Measurements from ENCODE around the gene TMF1.
A peak's percentile ranks its signal among the peaks of the same experiment; 100 is the strongest.

Gene TMF1

GRCh38 chr3:69052472-69052898 lies 352 bp upstream of the TMF1 start:
- Mint-ChIP-seq H3K27me3 (no peaks in the 10 kb centered on the region), H3K4me1 (peaks cover 30% of the 10 kb centered on the region), H3K4me3 (peak overlapping the region; percentile 98), H3K9me3 (no peaks in the 10 kb centered on the region), H3K36me3 (peaks cover 15% of the 10 kb centered on the region), H3K27ac (peak overlapping the region; percentile 98)
- no peak for ATAC-seq

- no peak overlapping the region for H3K27ac Mint-ChIP-seq
- no peak overlapping the region for H3K4me3 Mint-ChIP-seq
- H3K36me3 Mint-ChIP-seq, result peaks cover 20% of the 10 kb centered on the region
- H3K27me3 Mint-ChIP-seq, result no peaks in the 10 kb centered on the region
- H3K4me1 Mint-ChIP-seq, result peaks cover 34% of the 10 kb centered on the region
- H3K9me3 Mint-ChIP-seq, result no peaks in the 10 kb centered on the region
- no peak for ATAC-seq
Measured at GRCh38 chr3:69048990-69049389, 3.1 kb downstream of the TMF1 start.

DNA sequence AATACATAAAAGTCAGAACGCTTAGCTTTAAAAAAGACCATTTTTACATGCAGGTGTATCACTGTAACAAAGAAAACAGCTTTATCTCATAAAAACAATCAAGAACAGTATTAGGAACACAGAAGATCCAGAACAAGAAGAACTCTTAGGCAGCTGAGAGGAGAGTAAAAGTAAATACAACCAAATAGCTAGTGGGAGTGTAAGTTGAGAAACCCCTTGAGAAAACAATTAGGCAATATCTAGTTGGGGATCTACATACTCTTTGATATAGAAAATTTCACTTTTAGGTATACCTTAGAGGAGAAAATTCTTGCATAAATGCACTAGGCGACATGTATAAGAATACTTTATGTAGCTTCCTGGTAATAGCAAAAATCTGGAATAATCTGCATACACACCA lies 7.5 kb downstream of the TMF1 start:
- H3K36me3 Mint-ChIP-seq, result peaks cover 43% of the 10 kb centered on the region
- no peaks in the 10 kb centered on the region for H3K9me3 Mint-ChIP-seq
- H3K27me3 Mint-ChIP-seq, result no peaks in the 10 kb centered on the region
- H3K27ac Mint-ChIP-seq, result no peak overlapping the region
- H3K4me3 Mint-ChIP-seq, result no peak overlapping the region
- no peak for ATAC-seq
- H3K4me1 Mint-ChIP-seq, result peaks cover 17% of the 10 kb centered on the region

GRCh38 chr3:69033470-69033869 lies 18.7 kb downstream of the TMF1 start:
- Mint-ChIP-seq H3K4me1 (no peaks in the 10 kb centered on the region), H3K27me3 (no peaks in the 10 kb centered on the region), H3K27ac (no peak overlapping the region), H3K4me3 (no peak overlapping the region), H3K36me3 (peaks cover 48% of the 10 kb centered on the region), H3K9me3 (no peaks in the 10 kb centered on the region)
- no peak for ATAC-seq

- no peak overlapping the region for H3K4me3 Mint-ChIP-seq
- no peaks in the 10 kb centered on the region for H3K4me1 Mint-ChIP-seq
- H3K27me3 Mint-ChIP-seq, result no peaks in the 10 kb centered on the region
- peaks cover 46% of the 10 kb centered on the region for H3K36me3 Mint-ChIP-seq
- H3K27ac Mint-ChIP-seq, result no peak overlapping the region
- ATAC-seq, result no peak
- H3K9me3 Mint-ChIP-seq, result no peaks in the 10 kb centered on the region
Measured at GRCh38 chr3:69032737-69033136, 19.4 kb downstream of the TMF1 start.

GRCh38 chr3:69032142-69032541 lies 20.0 kb downstream of the TMF1 start:
- Mint-ChIP-seq H3K4me3 (no peak overlapping the region), H3K27ac (no peak overlapping the region), H3K36me3 (peaks cover 41% of the 10 kb centered on the region), H3K4me1 (no peaks in the 10 kb centered on the region), H3K27me3 (no peaks in the 10 kb centered on the region), H3K9me3 (no peaks in the 10 kb centered on the region)
- no peak for ATAC-seq

GRCh38 chr3:69031635-69032034 lies 20.5 kb downstream of the TMF1 start:
- no peak overlapping the region for H3K27ac Mint-ChIP-seq
- no peaks in the 10 kb centered on the region for H3K9me3 Mint-ChIP-seq
- no peaks in the 10 kb centered on the region for H3K27me3 Mint-ChIP-seq
- H3K36me3 Mint-ChIP-seq, result peaks cover 41% of the 10 kb centered on the region
- H3K4me1 Mint-ChIP-seq, result no peaks in the 10 kb centered on the region
- no peak overlapping the region for H3K4me3 Mint-ChIP-seq
- ATAC-seq, result no peak

DNA sequence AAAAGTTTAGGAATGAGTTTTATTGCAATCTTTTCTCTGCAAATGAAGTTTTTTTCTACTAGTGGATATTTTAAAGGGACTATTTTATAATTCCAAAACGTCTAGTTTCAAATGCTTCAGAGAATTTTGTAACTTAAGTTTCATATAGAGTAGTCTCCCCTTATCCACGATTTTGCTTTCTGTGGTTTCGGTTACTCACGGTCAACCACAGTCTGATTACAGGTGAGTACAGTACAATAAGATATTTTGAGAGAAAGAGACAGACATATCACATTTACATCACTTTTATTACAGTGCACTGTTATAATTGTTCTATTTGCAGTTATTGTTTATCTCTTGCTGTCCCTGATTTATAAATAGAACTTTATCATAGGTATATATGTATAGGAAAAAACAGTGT lies 31.3 kb downstream of the TMF1 start:
- no peak overlapping the region for H3K27ac Mint-ChIP-seq
- no peak overlapping the region for H3K4me3 Mint-ChIP-seq
- no peaks in the 10 kb centered on the region for H3K9me3 Mint-ChIP-seq
- H3K4me1 Mint-ChIP-seq, result no peaks in the 10 kb centered on the region
- H3K36me3 Mint-ChIP-seq, result peaks cover 18% of the 10 kb centered on the region
- H3K27me3 Mint-ChIP-seq, result no peaks in the 10 kb centered on the region
- no peak for ATAC-seq

GRCh38 chr3:69020424-69020823 lies 31.7 kb downstream of the TMF1 start:
- ATAC-seq, result no peak
- H3K36me3 Mint-ChIP-seq, result peaks cover 14% of the 10 kb centered on the region
- no peaks in the 10 kb centered on the region for H3K4me1 Mint-ChIP-seq
- no peak overlapping the region for H3K4me3 Mint-ChIP-seq
- no peaks in the 10 kb centered on the region for H3K27me3 Mint-ChIP-seq
- no peaks in the 10 kb centered on the region for H3K9me3 Mint-ChIP-seq
- no peak overlapping the region for H3K27ac Mint-ChIP-seq

GRCh38 chr3:69016901-69017300 lies 35.2 kb downstream of the TMF1 start:
- Mint-ChIP-seq H3K27ac (no peak overlapping the region), H3K36me3 (peaks cover 5% of the 10 kb centered on the region), H3K4me3 (no peak overlapping the region), H3K4me1 (peaks cover 5% of the 10 kb centered on the region), H3K27me3 (no peaks in the 10 kb centered on the region), H3K9me3 (no peaks in the 10 kb centered on the region)
- ATAC-seq, result no peak

DNA sequence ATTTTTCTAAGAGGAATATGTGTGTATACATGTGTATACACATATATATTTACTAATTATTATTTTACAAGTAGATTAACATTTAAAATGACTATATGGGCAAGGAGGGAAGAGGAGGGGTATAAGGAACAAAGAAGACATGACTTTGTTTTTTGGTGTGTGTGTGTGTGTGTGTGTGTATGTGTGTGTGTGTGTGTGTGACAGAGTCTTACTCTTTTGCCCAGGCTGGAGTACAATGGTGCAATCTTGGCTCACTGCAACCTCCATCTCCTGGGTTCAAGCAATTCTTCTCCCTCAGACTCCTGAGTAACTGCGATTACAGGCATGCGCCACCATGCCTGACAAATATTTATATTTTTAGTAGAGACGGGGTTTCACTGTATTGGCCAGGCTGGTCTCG lies 36.0 kb downstream of the TMF1 start:
- H3K36me3 Mint-ChIP-seq, result peaks cover 5% of the 10 kb centered on the region
- no peak overlapping the region for H3K4me3 Mint-ChIP-seq
- ATAC-seq, result no peak
- no peaks in the 10 kb centered on the region for H3K27me3 Mint-ChIP-seq
- no peaks in the 10 kb centered on the region for H3K9me3 Mint-ChIP-seq
- H3K27ac Mint-ChIP-seq, result no peak overlapping the region
- H3K4me1 Mint-ChIP-seq, result peaks cover 5% of the 10 kb centered on the region

DNA sequence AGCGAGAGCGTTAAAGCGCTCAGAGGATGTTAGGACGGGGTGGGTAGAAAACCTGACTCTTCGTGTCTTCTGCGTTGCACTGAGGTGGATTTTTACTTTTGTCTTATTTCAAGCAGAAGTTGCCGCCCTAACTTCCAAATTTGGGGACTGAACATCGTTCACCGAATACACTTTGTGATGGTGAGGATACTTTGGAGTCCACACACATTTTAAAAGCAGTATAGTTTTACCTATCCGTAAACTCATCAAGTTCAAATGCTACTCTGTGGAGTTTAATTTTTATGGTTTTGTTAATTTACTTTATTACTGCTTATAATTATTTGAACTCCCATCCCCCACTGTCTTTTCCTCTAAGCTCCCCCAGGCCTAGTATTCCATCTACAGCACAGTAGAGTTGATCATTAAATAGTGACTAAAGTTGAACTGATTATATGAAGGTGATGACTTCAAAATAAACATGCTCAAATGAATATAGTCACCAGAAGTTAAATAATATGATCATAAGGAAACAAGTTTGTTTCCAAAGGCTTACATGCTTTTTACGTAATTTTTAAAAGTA lies 38.0 kb downstream of the TMF1 start:
- H3K27me3 Mint-ChIP-seq, result no peaks in the 10 kb centered on the region
- no peaks in the 10 kb centered on the region for H3K9me3 Mint-ChIP-seq
- H3K4me3 Mint-ChIP-seq, result peak overlapping the region; percentile 88
- peaks cover 5% of the 10 kb centered on the region for H3K36me3 Mint-ChIP-seq
- no peak for ATAC-seq
- peaks cover 5% of the 10 kb centered on the region for H3K4me1 Mint-ChIP-seq
- peak overlapping the region; percentile 69 for H3K27ac Mint-ChIP-seq

DNA sequence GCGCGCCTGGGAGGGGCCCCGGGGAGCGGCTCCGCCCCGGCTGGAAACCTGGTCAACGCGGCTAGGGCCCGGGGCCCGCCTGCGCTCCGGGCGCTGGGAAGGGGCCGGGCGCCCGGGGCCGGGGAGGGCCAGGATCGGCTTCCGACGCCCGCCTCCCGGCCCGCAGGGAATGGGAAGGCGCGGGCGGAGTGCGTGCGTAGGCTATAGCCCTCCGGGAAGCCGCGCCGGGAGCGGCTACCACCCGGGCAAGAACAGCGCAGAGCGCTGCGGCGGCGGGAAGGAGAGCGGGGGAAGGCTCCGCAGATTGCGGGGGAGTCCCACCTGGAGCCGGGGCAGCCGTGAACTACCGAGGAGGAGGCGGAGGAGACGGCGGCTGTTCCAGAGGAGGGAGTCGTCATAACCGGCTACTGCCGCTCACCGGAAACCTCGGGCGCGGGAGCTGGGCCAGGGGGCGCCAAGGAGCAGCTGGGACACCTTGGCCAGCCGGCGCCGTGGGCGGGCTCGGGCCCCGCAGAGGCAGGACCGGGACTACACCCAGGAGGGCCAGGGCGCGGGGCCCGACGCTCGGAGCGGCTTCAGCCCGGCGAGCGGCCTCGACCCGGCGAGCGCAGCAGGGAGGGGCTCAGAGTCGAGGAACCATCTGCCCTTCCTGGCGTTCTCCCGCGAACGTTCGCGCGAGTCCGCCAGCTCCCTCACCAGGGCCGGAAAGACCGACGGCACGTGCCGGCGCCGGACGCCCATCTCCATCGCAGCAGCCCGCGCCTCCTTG lies 38.7 kb downstream of the TMF1 start, which contains the start of gene EOGT:
EOGT (minus strand) TSS at position 432 of the 769 bp plus-strand sequence. CDS start 3,838 bp downstream, outside the sequence.
- peak within 1 kb of the TSS; percentile 88 for H3K4me3 Mint-ChIP-seq
- no peaks in the 10 kb centered on the region for H3K9me3 Mint-ChIP-seq
- no peaks in the 10 kb centered on the region for H3K27me3 Mint-ChIP-seq
- ATAC-seq, result peak; percentile 91
- H3K27ac Mint-ChIP-seq, result peak within 1 kb of the TSS; percentile 69
- H3K4me1 Mint-ChIP-seq, result peaks cover 5% of the 10 kb centered on the region
- H3K36me3 Mint-ChIP-seq, result peaks cover 12% of the 10 kb centered on the region

GRCh38 chr3:69012800-69013252 lies 39.3 kb downstream of the TMF1 start:
- Mint-ChIP-seq H3K27ac (peak overlapping the region; percentile 69), H3K27me3 (no peaks in the 10 kb centered on the region), H3K4me1 (peaks cover 5% of the 10 kb centered on the region), H3K4me3 (peak overlapping the region; percentile 80), H3K9me3 (no peaks in the 10 kb centered on the region), H3K36me3 (peaks cover 16% of the 10 kb centered on the region)
- no peak for ATAC-seq

DNA sequence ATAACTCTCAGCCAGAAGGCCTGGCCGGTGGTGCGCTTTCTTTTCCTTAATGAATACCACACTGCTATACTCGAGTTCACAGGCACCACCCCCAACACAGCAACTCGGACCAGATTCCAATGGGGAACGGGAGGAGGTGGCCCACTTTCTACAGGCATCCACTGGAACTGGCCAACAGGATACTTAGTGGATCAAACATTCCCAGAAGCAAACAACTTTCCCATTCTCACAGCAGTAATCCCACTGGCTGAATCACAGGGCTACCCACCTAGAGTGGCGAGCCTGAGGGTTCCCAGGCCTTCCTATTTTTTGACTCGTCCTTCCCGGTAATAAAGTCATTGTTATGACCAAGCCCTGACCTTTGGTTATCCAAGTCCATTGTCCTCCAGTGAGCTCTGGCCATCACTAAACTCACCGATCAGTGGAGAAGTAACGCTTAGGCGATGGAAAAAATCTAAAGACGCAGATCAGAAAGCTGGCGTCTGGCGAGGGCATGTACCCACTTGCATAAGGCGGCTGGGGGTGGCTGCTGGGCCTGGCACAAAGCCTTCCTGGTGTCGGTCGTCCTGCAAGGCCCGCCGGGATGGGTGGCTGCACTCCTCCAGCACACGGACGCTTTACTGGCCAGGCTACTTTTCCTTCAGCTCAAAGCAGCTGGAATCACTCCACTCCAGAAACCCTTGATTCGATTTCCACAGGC lies 39.9 kb downstream of the TMF1 start:
- peaks cover 5% of the 10 kb centered on the region for H3K4me1 Mint-ChIP-seq

More for the DNA sequence above, 39.9 kb downstream of the TMF1 start:
- no peaks in the 10 kb centered on the region for H3K9me3 Mint-ChIP-seq
- peak overlapping the region; percentile 69 for H3K27ac Mint-ChIP-seq
- H3K36me3 Mint-ChIP-seq, result peaks cover 11% of the 10 kb centered on the region
- no peaks in the 10 kb centered on the region for H3K27me3 Mint-ChIP-seq
- H3K4me3 Mint-ChIP-seq, result peak overlapping the region; percentile 80
- no peak for ATAC-seq
